H9 (cell line): ENCODE measurements around the gene SLC25A36. TPM values are rescaled to one million over a fixed set of nuclear protein-coding genes. Genes with fewer than 3 reads are reported as not detected.

ENCODE experiments used
- DNase-seq: peaks from one replicate; pipeline ENCODE4 v3.0.0-alpha.2; 2017
- H2AFZ ChIP-seq: one replicate; pipeline ENCODE4 v1.6.1; 2013; ENCODE audit warnings: mild to moderate bottlenecking, low read length, control low read depth, moderate library complexity
- H2AK5ac ChIP-seq: 2 replicates; pipeline ENCODE4 v1.6.1; 2013; ENCODE audit warnings: low read length, control low read depth, mixed read lengths; ENCODE audit not compliant: insufficient read length
- H2BK120ac ChIP-seq: one replicate; pipeline ENCODE4 v1.6.1; 2013; ENCODE audit warnings: low read depth, mild to moderate bottlenecking, low read length, control low read depth, inconsistent platforms; ENCODE audit not compliant: poor library complexity, severe bottlenecking
- H2BK12ac ChIP-seq: 2 replicates; pipeline ENCODE4 v1.6.1; 2013; ENCODE audit warnings: low read length, control low read depth, mixed read lengths, low read depth; ENCODE audit not compliant: insufficient read length
- H2BK15ac ChIP-seq: 2 replicates; pipeline ENCODE4 v1.6.1; 2013; ENCODE audit warnings: low read depth, low read length, control low read depth
- H2BK20ac ChIP-seq: one replicate; pipeline ENCODE4 v1.6.1; 2013; ENCODE audit warnings: low read depth, mild to moderate bottlenecking, low read length, control low read depth, inconsistent platforms; ENCODE audit not compliant: poor library complexity, severe bottlenecking
- H2BK5ac ChIP-seq: 2 replicates; pipeline ENCODE4 v1.6.1; 2013; ENCODE audit warnings: low read length, control low read depth, mixed read lengths; ENCODE audit not compliant: insufficient read length
- H3K14ac ChIP-seq: 2 replicates; pipeline ENCODE4 v1.6.1; 2013; ENCODE audit warnings: low read length, control low read depth; ENCODE audit not compliant: insufficient read depth
- H3K18ac ChIP-seq: 2 replicates; pipeline ENCODE4 v1.6.1; 2013; ENCODE audit warnings: low read depth, mild to moderate bottlenecking, mixed read lengths, low read length, control low read depth; ENCODE audit not compliant: insufficient read length
- H3K23ac ChIP-seq: 2 replicates; pipeline ENCODE4 v1.6.1; 2013; ENCODE audit warnings: low read length, control low read depth, mixed read lengths, low read depth; ENCODE audit not compliant: insufficient read length
- H3K23me2 ChIP-seq: 2 replicates; pipeline ENCODE4 v1.6.1; 2013; ENCODE audit warnings: low read depth, mild to moderate bottlenecking, mixed read lengths, low read length, control low read depth; ENCODE audit not compliant: insufficient read length, poor library complexity, severe bottlenecking
- H3K27ac ChIP-seq: 2 replicates; pipeline ENCODE4 v1.5.1; 2013; ENCODE audit warnings: low read length, control low read depth, mixed read lengths, low read depth; ENCODE audit not compliant: insufficient read length
- H3K27me3 ChIP-seq: 2 replicates; pipeline ENCODE4 v1.6.1; 2013; ENCODE audit warnings: low read length, control low read depth, inconsistent platforms; ENCODE audit not compliant: insufficient read depth
- H3K4ac ChIP-seq: 2 replicates; pipeline ENCODE4 v1.6.1; 2013; ENCODE audit warnings: low read depth, mild to moderate bottlenecking, control low read depth, inconsistent platforms, low read length, moderate library complexity
- H3K4me1 ChIP-seq: 2 replicates; pipeline ENCODE4 v1.6.1; 2013; ENCODE audit warnings: low read length, control low read depth, inconsistent platforms; ENCODE audit not compliant: insufficient read depth
- H3K4me2 ChIP-seq: 2 replicates; pipeline ENCODE4 v1.6.1; 2013; ENCODE audit warnings: low read length, control low read depth, mixed read lengths; ENCODE audit not compliant: insufficient read length, insufficient read depth
- H3K56ac ChIP-seq: 2 replicates; pipeline ENCODE4 v1.6.1; 2013; ENCODE audit warnings: low read depth, mild to moderate bottlenecking, mixed read lengths, low read length, control low read depth; ENCODE audit not compliant: insufficient read length
- H3K79me1 ChIP-seq: 2 replicates; pipeline ENCODE4 v1.6.1; 2013; ENCODE audit warnings: low read depth, mild to moderate bottlenecking, moderate library complexity, low read length, control low read depth, inconsistent platforms; ENCODE audit not compliant: insufficient read depth, poor library complexity, severe bottlenecking
- H3K79me2 ChIP-seq: 2 replicates; pipeline ENCODE4 v1.6.1; 2013; ENCODE audit warnings: low read length, control low read depth, inconsistent platforms; ENCODE audit not compliant: insufficient read depth
- H3K9ac ChIP-seq: 2 replicates; pipeline ENCODE4 v1.6.1; 2013; ENCODE audit warnings: low read length, control low read depth, mixed read lengths; ENCODE audit not compliant: insufficient read length; ENCODE audit errors: extremely low read depth
- H3K9me3 ChIP-seq: one replicate; pipeline ENCODE4 v1.6.1; 2013; ENCODE audit warnings: low read depth, low read length, inconsistent platforms; ENCODE audit not compliant: control insufficient read depth
- H3T11ph ChIP-seq: one replicate; pipeline ENCODE4 v1.6.1; 2013; ENCODE audit warnings: mild to moderate bottlenecking, low read length, control low read depth, inconsistent platforms
- H4K20me1 ChIP-seq: one replicate; pipeline ENCODE4 v1.6.1; 2013; ENCODE audit not compliant: control insufficient read depth, insufficient read length, insufficient read depth
- H4K5ac ChIP-seq: 2 replicates; pipeline ENCODE4 v1.6.1; 2013; ENCODE audit warnings: low read depth, mild to moderate bottlenecking, mixed read lengths, low read length, control low read depth; ENCODE audit not compliant: insufficient read length
- H4K8ac ChIP-seq: replicated peaks from 2 replicates; pipeline ENCODE4 v1.6.1; 2013; ENCODE audit warnings: low read length, control low read depth, mixed read lengths, low read depth; ENCODE audit not compliant: insufficient read length
- H4K91ac ChIP-seq: 2 replicates; pipeline ENCODE4 v1.6.1; 2013; ENCODE audit warnings: low read depth, mild to moderate bottlenecking, moderate library complexity, mixed read lengths, low read length, control low read depth; ENCODE audit not compliant: insufficient read length
- H3K27ac Mint-ChIP-seq, 3 experiments: 2 replicates in 2 of 3; 3 replicates in 1 of 3; pipeline ENCODE4 v1.8.0; 2020 to 2021; ENCODE audit warnings: mixed read lengths in 3 of 3, mild to moderate bottlenecking in 1 of 3, moderate library complexity in 1 of 3
- H3K27me3 Mint-ChIP-seq: 2 replicates; pipeline ENCODE4 v1.8.0; 2021; ENCODE audit warnings: low read depth, mild to moderate bottlenecking, moderate library complexity, mixed read lengths
- H3K36me3 Mint-ChIP-seq, 3 experiments: 2 replicates in 2 of 3; 3 replicates in 1 of 3; pipeline ENCODE4 v1.8.0; 2020 to 2021; ENCODE audit warnings: low read depth in 3 of 3, mixed read lengths in 3 of 3; ENCODE audit not compliant: insufficient read depth in 1 of 3
- H3K4me1 Mint-ChIP-seq, 2 experiments: 2 replicates each; pipeline ENCODE4 v1.8.0; 2020; ENCODE audit warnings: mixed read lengths in 2 of 2
- H3K4me3 Mint-ChIP-seq, 2 experiments: 2 replicates in 1 of 2; 3 replicates in 1 of 2; pipeline ENCODE4 v1.8.0; 2020 to 2021; ENCODE audit warnings: mild to moderate bottlenecking in 2 of 2, mixed read lengths in 2 of 2, moderate library complexity in 1 of 2
- H3K9me3 Mint-ChIP-seq, 2 experiments: 2 replicates in 1 of 2; 3 replicates in 1 of 2; pipeline ENCODE4 v1.8.0; 2020; ENCODE audit warnings: mild to moderate bottlenecking in 2 of 2, mixed read lengths in 2 of 2, moderate library complexity in 1 of 2
- total RNA-seq: library from RNA; stranded (reverse); gene quantifications from 2 replicates; pipeline ENCODE4 v1.2.1, GENCODE V29; 2021
- TF ChIP-seq, protein P1 (sequence below): fragments of 200-600 bp; sonication (generic); conservative IDR thresholded peaks from 3 replicates; pipeline ENCODE4 v1.8.0; 2021; ENCODE audit warnings: antibody characterized with exemption, mild to moderate bottlenecking

SLC25A36 gene
- total RNA-seq, 1 experiment from 2014 or later = 70.0 TPM

DNA sequence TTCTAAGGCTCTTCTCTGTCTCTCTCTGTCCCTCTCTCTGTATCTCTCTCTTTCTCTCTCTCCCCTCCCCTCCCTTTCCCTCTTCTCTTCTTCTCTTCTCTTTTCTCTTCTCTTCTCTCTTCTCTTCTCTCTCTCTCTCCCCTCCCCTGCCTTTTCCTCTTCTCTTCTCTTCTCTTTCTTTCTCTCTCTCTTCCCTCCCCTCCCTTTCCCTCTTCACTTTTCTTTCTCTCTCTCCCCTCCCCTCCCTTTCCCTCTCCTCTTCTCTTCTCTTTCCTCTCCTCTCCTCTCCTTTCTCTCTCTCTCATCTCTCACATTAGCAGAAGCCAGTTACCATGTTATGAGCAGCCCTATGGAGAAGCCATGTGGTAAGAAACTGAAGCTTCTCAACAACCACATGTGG is 25.0 kb upstream of the SLC25A36 start:
- H3K14ac ChIP-seq = no peak overlapping the region
- no peak overlapping the region for H3K56ac ChIP-seq
- H3K9ac ChIP-seq = no peak overlapping the region
- H3T11ph ChIP-seq = no peak overlapping the region
- no peak overlapping the region for H4K5ac ChIP-seq
- H3K23me2 ChIP-seq = no peaks in the 10 kb centered on the region
- H4K8ac ChIP-seq = no peak overlapping the region
- no peak overlapping the region for H2BK120ac ChIP-seq
- H3K4me2 ChIP-seq = no peak overlapping the region
- no peak overlapping the region for H2AFZ ChIP-seq
- DNase-seq = no peak
- H3K27me3 Mint-ChIP-seq = peaks cover 29% of the 10 kb centered on the region
- no peak overlapping the region for H4K91ac ChIP-seq
- H3K9me3 ChIP-seq = no peaks in the 10 kb centered on the region
- H2BK15ac ChIP-seq = no peak overlapping the region
- no peak overlapping the region for H2BK20ac ChIP-seq
- H3K23ac ChIP-seq = no peak overlapping the region
- H2AK5ac ChIP-seq = no peak overlapping the region
- H3K4me1 ChIP-seq = no peaks in the 10 kb centered on the region
- H3K79me2 ChIP-seq = no peaks in the 10 kb centered on the region
- no peaks in the 10 kb centered on the region; the same call in 1 of the 2 replicates for H3K27me3 ChIP-seq
- H3K36me3 Mint-ChIP-seq = no peaks in the 10 kb centered on the region
- no peak overlapping the region for H3K27ac ChIP-seq
- H3K27ac Mint-ChIP-seq = no peak overlapping the region
- no peaks in the 10 kb centered on the region for H3K9me3 Mint-ChIP-seq
- TF ChIP-seq, protein P1, sequence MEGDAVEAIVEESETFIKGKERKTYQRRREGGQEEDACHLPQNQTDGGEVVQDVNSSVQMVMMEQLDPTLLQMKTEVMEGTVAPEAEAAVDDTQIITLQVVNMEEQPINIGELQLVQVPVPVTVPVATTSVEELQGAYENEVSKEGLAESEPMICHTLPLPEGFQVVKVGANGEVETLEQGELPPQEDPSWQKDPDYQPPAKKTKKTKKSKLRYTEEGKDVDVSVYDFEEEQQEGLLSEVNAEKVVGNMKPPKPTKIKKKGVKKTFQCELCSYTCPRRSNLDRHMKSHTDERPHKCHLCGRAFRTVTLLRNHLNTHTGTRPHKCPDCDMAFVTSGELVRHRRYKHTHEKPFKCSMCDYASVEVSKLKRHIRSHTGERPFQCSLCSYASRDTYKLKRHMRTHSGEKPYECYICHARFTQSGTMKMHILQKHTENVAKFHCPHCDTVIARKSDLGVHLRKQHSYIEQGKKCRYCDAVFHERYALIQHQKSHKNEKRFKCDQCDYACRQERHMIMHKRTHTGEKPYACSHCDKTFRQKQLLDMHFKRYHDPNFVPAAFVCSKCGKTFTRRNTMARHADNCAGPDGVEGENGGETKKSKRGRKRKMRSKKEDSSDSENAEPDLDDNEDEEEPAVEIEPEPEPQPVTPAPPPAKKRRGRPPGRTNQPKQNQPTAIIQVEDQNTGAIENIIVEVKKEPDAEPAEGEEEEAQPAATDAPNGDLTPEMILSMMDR = no peak
- no peak overlapping the region for H2BK12ac ChIP-seq
- H3K4ac ChIP-seq = no peak overlapping the region
- H3K18ac ChIP-seq = no peak overlapping the region
- H2BK5ac ChIP-seq = no peak overlapping the region
- no peaks in the 10 kb centered on the region for H4K20me1 ChIP-seq
- no peaks in the 10 kb centered on the region for H3K4me1 Mint-ChIP-seq
- H3K4me3 Mint-ChIP-seq = no peak overlapping the region
- no peaks in the 10 kb centered on the region for H3K79me1 ChIP-seq
